Osteoblast (primary cell): ENCODE results near the gene SPECC1. TPM values are rescaled to one million over a fixed set of nuclear protein-coding genes. Genes with fewer than 3 reads are reported as not detected.

ENCODE experiments used
- DNase-seq: peaks from one replicate; pipeline ENCODE4 v3.0.0; 2011; ENCODE audit warnings: low spot score, mixed read lengths; ENCODE audit not compliant: insufficient read length; ENCODE audit errors: missing footprints
- H2AFZ ChIP-seq: 2 replicates; pipeline ENCODE4 v1.6.0; 2011; ENCODE audit warnings: mild to moderate bottlenecking, low read length
- H3K27ac ChIP-seq: 2 replicates; pipeline ENCODE4 v1.5.1; 2011; ENCODE audit warnings: mild to moderate bottlenecking, low read depth, low read length, moderate library complexity
- H3K27me3 ChIP-seq: 2 replicates; pipeline ENCODE4 v1.6.0; 2012; ENCODE audit warnings: mild to moderate bottlenecking, control low read depth, inconsistent platforms, low read length, moderate library complexity; ENCODE audit not compliant: insufficient read depth
- H3K36me3 ChIP-seq: 2 replicates; pipeline ENCODE4 v1.5.1; 2011; ENCODE audit warnings: mild to moderate bottlenecking, low read length, control low read depth, moderate library complexity; ENCODE audit not compliant: insufficient read depth
- H3K4me1 ChIP-seq: 2 replicates; pipeline ENCODE4 v1.5.1; 2011; ENCODE audit warnings: mild to moderate bottlenecking, low read length, control low read depth, moderate library complexity; ENCODE audit not compliant: insufficient read depth
- H3K4me2 ChIP-seq: 2 replicates; pipeline ENCODE4 v1.6.0; 2011; ENCODE audit warnings: mild to moderate bottlenecking, low read length; ENCODE audit not compliant: insufficient read depth
- H3K4me3 ChIP-seq: fragments of 200-600 bp; sonication (generic); 3 replicates; pipeline ENCODE4 v1.5.1; 2012; ENCODE audit warnings: mild to moderate bottlenecking, low read length, inconsistent platforms; ENCODE audit not compliant: insufficient read depth
- H3K79me2 ChIP-seq: 2 replicates; pipeline ENCODE4 v1.6.0; 2012; ENCODE audit warnings: mild to moderate bottlenecking, low read length, control low read depth, inconsistent platforms; ENCODE audit not compliant: insufficient read depth
- H3K9me3 ChIP-seq: 2 replicates; pipeline ENCODE4 v1.5.1; 2011; ENCODE audit warnings: low read depth, low read length, control low read depth
- H4K20me1 ChIP-seq: 2 replicates; pipeline ENCODE4 v1.6.0; 2012; ENCODE audit warnings: mild to moderate bottlenecking, low read length, control low read depth; ENCODE audit not compliant: insufficient read depth
- CTCF ChIP-seq: IDR thresholded peaks from 2 replicates; pipeline ENCODE4 v1.5.1; 2011; ENCODE audit warnings: mild to moderate bottlenecking, low read depth, low read length, moderate library complexity; ENCODE audit errors: extremely low read depth
- total RNA-seq: library from RNA; depleted of rRNA; stranded (reverse); fragments of >200 nt; gene quantifications from 2 replicates; pipeline ENCODE4 v1.2.3, GENCODE V29; 2012

The SPECC1 gene
- total RNA-seq, 1 donor = 155 TPM

GRCh38 chr17:20243524-20243923 is 234.4 kb downstream of the SPECC1 start:
- no peak for DNase-seq
- Histone ChIP-seq H3K36me3 (peaks cover 19% of the 10 kb centered on the region), H4K20me1 (no peaks in the 10 kb centered on the region), H3K79me2 (no peaks in the 10 kb centered on the region), H3K4me2 (no peak overlapping the region), H3K27ac (no peak overlapping the region), H3K4me1 (no peaks in the 10 kb centered on the region), H3K27me3 (no peaks in the 10 kb centered on the region), H3K4me3 (no peak overlapping the region), H3K9me3 (no peaks in the 10 kb centered on the region), H2AFZ (no peak overlapping the region)
- TF ChIP-seq CTCF = no peak

- H3K4me2 ChIP-seq = no peak overlapping the region
- no peaks in the 10 kb centered on the region for H3K79me2 ChIP-seq
- no peak overlapping the region for H3K4me3 ChIP-seq
- no peaks in the 10 kb centered on the region for H3K9me3 ChIP-seq
- no peak overlapping the region for H3K27ac ChIP-seq
- H2AFZ ChIP-seq = no peak overlapping the region
- no peaks in the 10 kb centered on the region for H3K4me1 ChIP-seq
- DNase-seq = no peak
- no peaks in the 10 kb centered on the region for H3K27me3 ChIP-seq
- H3K36me3 ChIP-seq = peaks cover 19% of the 10 kb centered on the region
- no peaks in the 10 kb centered on the region for H4K20me1 ChIP-seq
- TF ChIP-seq CTCF = no peak
Measured at GRCh38 chr17:20244671-20245070, 235.5 kb downstream of the SPECC1 start.

GRCh38 chr17:20246692-20247091 is 237.5 kb downstream of the SPECC1 start:
- H3K27me3 ChIP-seq = no peaks in the 10 kb centered on the region
- no peak overlapping the region for H3K4me2 ChIP-seq
- no peak for TF ChIP-seq CTCF
- H4K20me1 ChIP-seq = no peaks in the 10 kb centered on the region
- H3K79me2 ChIP-seq = no peaks in the 10 kb centered on the region
- peaks cover 19% of the 10 kb centered on the region for H3K36me3 ChIP-seq
- no peak overlapping the region for H3K4me3 ChIP-seq
- no peak overlapping the region for H3K27ac ChIP-seq
- H3K9me3 ChIP-seq = no peaks in the 10 kb centered on the region
- H3K4me1 ChIP-seq = no peaks in the 10 kb centered on the region
- DNase-seq = no peak
- H2AFZ ChIP-seq = no peak overlapping the region

DNA sequence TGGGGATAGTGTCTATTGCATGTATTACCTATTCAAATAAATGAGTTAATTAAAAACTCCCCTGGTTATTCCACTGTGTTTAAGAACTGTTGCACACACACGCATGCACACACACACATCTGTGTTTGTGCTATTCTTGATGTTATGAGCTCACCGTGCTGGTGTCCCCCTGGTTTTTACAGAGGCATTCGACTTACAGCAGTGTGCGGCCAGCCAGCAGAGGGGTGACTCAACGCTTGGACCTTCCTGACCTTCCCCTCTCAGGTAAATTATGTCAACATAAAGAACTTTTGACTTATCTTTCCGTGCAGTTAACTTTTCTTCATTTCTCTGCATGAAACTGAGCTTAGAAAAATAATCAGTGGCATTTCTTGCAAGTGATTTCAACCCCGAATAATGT is 244.2 kb downstream of the SPECC1 start:
- no peak for TF ChIP-seq CTCF
- no peak overlapping the region for H2AFZ ChIP-seq
- no peak for DNase-seq
- peaks cover 3% of the 10 kb centered on the region for H3K9me3 ChIP-seq
- H4K20me1 ChIP-seq = no peaks in the 10 kb centered on the region
- H3K4me2 ChIP-seq = no peak overlapping the region
- H3K79me2 ChIP-seq = no peaks in the 10 kb centered on the region
- no peaks in the 10 kb centered on the region for H3K4me1 ChIP-seq
- H3K27ac ChIP-seq = no peak overlapping the region
- H3K4me3 ChIP-seq = no peak overlapping the region
- peaks cover 23% of the 10 kb centered on the region for H3K36me3 ChIP-seq
- no peaks in the 10 kb centered on the region for H3K27me3 ChIP-seq
